ENCODE measurements around the gene ZRANB3.

- TF ChIP-seq POLR2A (IDR thresholded peaks at IDR 0.05; ENCODE audit: borderline replicate concordance, extremely low read depth, insufficient read depth, insufficient read length) (no peak), ZBTB33 (IDR thresholded peaks at IDR 0.05; ENCODE audit: extremely low read depth, insufficient replicate concordance, low read length) (no peak), RAD21 (IDR thresholded peaks at IDR 0.05; ENCODE audit: low read depth) (no peak), EZH2 (IDR thresholded peaks at IDR 0.05) (no peak), YY1 (IDR thresholded peaks at IDR 0.05; ENCODE audit: extremely low read depth, insufficient replicate concordance, low read depth, low read length) (no peak), REST (IDR thresholded peaks at IDR 0.05; ENCODE audit: low read depth) (no peak), CTCF (IDR thresholded peaks at IDR 0.05 in 2 of 3, conservative IDR thresholded peaks at IDR 0.05 in 1 of 3; ENCODE audit: borderline replicate concordance in 1 of 3, insufficient read depth in 1 of 3, low read depth in 2 of 3, low read length in 2 of 3) (no peak)
These were observed 219.8 kb downstream of the ZRANB3 start for GRCh38 chr2:135311268-135311667.

Measured in HCT116 (cell line).